Transverse colon (tissue), 4 donors: ENCODE results near the gene RHEX. TPM values are rescaled to one million over a fixed set of nuclear protein-coding genes. Genes with fewer than 3 reads are reported as not detected.

ENCODE experiments used
- DNase-seq: peaks from one replicate; pipeline ENCODE4 v3.0.0-alpha.2; 2019
- H3K27ac ChIP-seq, 4 donors: fragments of 200-600 bp; sonication (generic); 2 replicates each; pipeline ENCODE4 v1.5.1; 2016 to 2018; ENCODE audit warnings: inconsistent platforms in 4 of 4
- H3K27me3 ChIP-seq: fragments of 200-600 bp; sonication (generic); 2 replicates; pipeline ENCODE4 v1.5.1; 2017; ENCODE audit warnings: inconsistent platforms
- H3K36me3 ChIP-seq, 4 donors: fragments of 200-600 bp; sonication (generic); 2 replicates each; pipeline ENCODE4 v1.5.1; 2017 to 2019; ENCODE audit warnings: inconsistent platforms in 4 of 4
- H3K4me1 ChIP-seq, 4 donors: fragments of 200-600 bp; sonication (generic); 2 replicates each; pipeline ENCODE4 v1.5.1; 2017 to 2020; ENCODE audit warnings: inconsistent platforms in 4 of 4
- H3K4me3 ChIP-seq, 4 donors: fragments of 200-600 bp; sonication (generic); 1 replicate in 1 of 4; 2 replicates in 3 of 4; pipeline versions ENCODE4 v1.5.1 to v1.6.1; 2017 to 2019; ENCODE audit warnings: inconsistent platforms in 4 of 4
- H3K9me3 ChIP-seq, 2 donors: fragments of 200-600 bp; sonication (generic); 2 replicates each; pipeline ENCODE4 v1.5.1; 2017 to 2019; ENCODE audit warnings: inconsistent platforms in 2 of 2
- EP300 ChIP-seq: sonication (generic); formaldehyde crosslinking; IDR thresholded peaks from one replicate; pipeline ENCODE4 v1.6.1; 2017; ENCODE audit warnings: antibody characterized with exemption, low read depth
- POLR2A ChIP-seq: fragments of 450-650 bp; IDR thresholded peaks from one replicate; pipeline ENCODE4 v1.6.1; 2016; ENCODE audit warnings: antibody characterized with exemption, mild to moderate bottlenecking, moderate library complexity
- POLR2AphosphoS5 ChIP-seq, 3 donors: sonication (generic); formaldehyde crosslinking; IDR thresholded peaks; one replicate each; pipeline ENCODE4 v1.6.1; 2016; ENCODE audit warnings: antibody characterized with exemption in 3 of 3
- WGBS, 2 donors: methylation state at CpG; one replicate each; pipeline ENCODE4 v1.1.5; 2018; ENCODE audit warnings: low coverage in 1 of 2; 5-methylcytosine and 5-hydroxymethylcytosine counted together
- in situ Hi-C, 4 donors: fragments of 200-750 bp; cut with MboI; loops; one replicate each; pipeline versions ENCODE4 v1.15.0 to v1.15.1; 2017; ENCODE audit warnings: low sequenced_read_pairs in 3 of 4, low pct_ligation_motif_present in 1 of 4, low pct_unique_long_range_greater_than_20kb in 1 of 4
- intact Hi-C: fragments of 100-400 bp; cut with DNase I; formaldehyde crosslinking; loops from one replicate; pipeline ENCODE4 v1.15.1; 2023; ENCODE audit warnings: low total_unique reads
- total RNA-seq, 4 donors: library from RNA; depleted of rRNA; stranded (reverse); fragments of >200 nt; gene quantifications; one replicate each; pipeline ENCODE4 v1.1.0, GENCODE V29; 2016
- TF ChIP-seq, protein P1 (sequence below), 5 experiments: fragments of 200-600 bp in 3 of 5; fragments of 450-650 bp in 2 of 5; sonication (generic) in 3 of 5; IDR thresholded peaks; 1 replicate in 2 of 5; 2 replicates in 3 of 5; pipeline ENCODE4 v1.5.1; 2016 to 2017; ENCODE audit warnings: antibody characterized with exemption in 5 of 5, inconsistent platforms in 3 of 5, mild to moderate bottlenecking in 2 of 5, moderate library complexity in 1 of 5

RHEX gene
- total RNA-seq, 4 donors from 2014 or later: 0.96 to 4.8 TPM; not detected in 2

- intact Hi-C loops (no loop called here), in situ Hi-C loops (loop anchor here (25.0 kb wide), 2 partner anchors 128 to 328 kb away; partner anchors contain the start of gene RAB29 (in 4 of the 4))
- H3K27ac ChIP-seq: no peak overlapping the region
- WGBS, 2 donors: 43 to 49% methylated on average over 4 to 6 of the region's 6 CpGs
- no peaks in the 10 kb centered on the region for H3K36me3 ChIP-seq
- H3K27me3 ChIP-seq: peaks cover 34% of the 10 kb centered on the region
- TF ChIP-seq, protein P1, sequence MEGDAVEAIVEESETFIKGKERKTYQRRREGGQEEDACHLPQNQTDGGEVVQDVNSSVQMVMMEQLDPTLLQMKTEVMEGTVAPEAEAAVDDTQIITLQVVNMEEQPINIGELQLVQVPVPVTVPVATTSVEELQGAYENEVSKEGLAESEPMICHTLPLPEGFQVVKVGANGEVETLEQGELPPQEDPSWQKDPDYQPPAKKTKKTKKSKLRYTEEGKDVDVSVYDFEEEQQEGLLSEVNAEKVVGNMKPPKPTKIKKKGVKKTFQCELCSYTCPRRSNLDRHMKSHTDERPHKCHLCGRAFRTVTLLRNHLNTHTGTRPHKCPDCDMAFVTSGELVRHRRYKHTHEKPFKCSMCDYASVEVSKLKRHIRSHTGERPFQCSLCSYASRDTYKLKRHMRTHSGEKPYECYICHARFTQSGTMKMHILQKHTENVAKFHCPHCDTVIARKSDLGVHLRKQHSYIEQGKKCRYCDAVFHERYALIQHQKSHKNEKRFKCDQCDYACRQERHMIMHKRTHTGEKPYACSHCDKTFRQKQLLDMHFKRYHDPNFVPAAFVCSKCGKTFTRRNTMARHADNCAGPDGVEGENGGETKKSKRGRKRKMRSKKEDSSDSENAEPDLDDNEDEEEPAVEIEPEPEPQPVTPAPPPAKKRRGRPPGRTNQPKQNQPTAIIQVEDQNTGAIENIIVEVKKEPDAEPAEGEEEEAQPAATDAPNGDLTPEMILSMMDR (IDR thresholded peaks at IDR 0.05): no peak
- TF ChIP-seq POLR2A: no peak
- TF ChIP-seq EP300: no peak
- TF ChIP-seq POLR2AphosphoS5 (IDR thresholded peaks at IDR 0.05): no peak
- H3K4me1 ChIP-seq: peaks cover 0 to 17% (median 14%) of the 10 kb centered on the region in 4 donors
- DNase-seq: no peak
- H3K9me3 ChIP-seq: no peaks in the 10 kb centered on the region
- H3K4me3 ChIP-seq: no peak overlapping the region
Observed at GRCh38 chr1:206114692-206115640, 62.0 kb downstream of the RHEX start.

DNA sequence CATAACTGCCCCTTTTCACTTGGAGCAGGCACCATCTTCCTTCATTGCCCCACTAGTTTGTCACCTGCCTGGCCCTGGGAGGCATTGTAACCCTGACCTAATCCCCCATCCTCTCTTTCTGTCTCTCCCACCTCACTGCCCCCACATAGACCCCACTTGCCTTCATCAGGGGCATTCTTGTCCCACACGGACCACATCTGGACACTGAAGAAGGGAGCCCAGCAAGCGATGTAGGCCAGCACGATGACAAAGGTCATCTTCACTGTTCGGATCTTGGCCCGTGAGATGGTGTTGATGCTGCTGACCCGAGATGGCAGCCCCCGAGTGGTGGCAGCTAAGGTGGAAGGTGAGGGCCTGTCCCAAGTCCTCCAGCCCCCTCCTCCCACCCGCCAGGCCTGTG, 62.8 kb downstream of the RHEX start:
- TF ChIP-seq POLR2AphosphoS5 (IDR thresholded peaks at IDR 0.05) (no peak), EP300 (no peak), POLR2A (no peak)
- TF ChIP-seq, protein P1 (IDR thresholded peaks at IDR 0.05): no peak
- H3K27ac ChIP-seq: no peak overlapping the region
- 93 to 98% methylated on average over 3 to 8 of the region's 8 CpGs for WGBS, 2 donors
- peaks cover 42% of the 10 kb centered on the region for H3K27me3 ChIP-seq
- no peak overlapping the region for H3K4me3 ChIP-seq
- H3K4me1 ChIP-seq: peaks cover 0 to 17% (median 14%) of the 10 kb centered on the region in 4 donors
- intact Hi-C loops: no loop called here
- no peaks in the 10 kb centered on the region for H3K9me3 ChIP-seq
- in situ Hi-C loops: loop anchor here (25.0 kb wide), 2 partner anchors 128 to 328 kb away; partner anchors contain the start of gene RAB29 (in 4 of the 4)
- no peak for DNase-seq
- no peaks in the 10 kb centered on the region for H3K36me3 ChIP-seq

DNA sequence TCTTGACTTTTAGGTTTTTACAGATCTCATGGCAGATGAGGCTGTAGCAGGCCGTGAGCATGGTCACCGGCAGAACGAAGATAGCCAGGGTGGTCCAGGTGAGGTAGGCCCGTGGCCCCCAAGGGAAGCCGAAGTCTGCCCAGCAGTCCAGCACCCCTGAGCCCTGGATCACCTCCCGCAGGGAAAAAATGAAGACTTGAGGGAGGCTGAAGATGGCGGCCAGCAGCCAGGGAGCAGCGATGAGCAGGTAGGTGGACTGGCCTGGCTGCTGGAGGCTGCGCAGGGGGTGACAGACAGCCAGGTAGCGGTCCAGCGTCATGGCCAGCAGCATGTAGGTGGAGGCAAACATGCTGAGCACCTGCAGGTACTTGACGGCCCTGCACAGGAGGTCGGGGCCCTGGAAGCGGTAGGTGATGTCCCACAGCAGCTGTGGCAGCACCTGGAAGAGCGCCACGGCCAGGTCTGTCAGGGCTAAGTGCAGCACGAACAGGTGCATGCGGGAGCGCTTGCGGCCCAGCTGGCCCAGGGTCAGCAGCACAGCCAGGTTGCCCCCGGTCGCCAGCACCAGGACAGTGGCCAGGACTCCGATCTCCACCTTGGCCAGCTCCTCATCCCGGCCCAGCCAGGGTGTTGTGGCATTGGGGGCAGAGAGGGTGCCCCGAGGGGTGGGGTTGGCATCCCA, 63.4 kb downstream of the RHEX start:
- H3K4me3 ChIP-seq: no peak overlapping the region

More for the DNA sequence above, 63.4 kb downstream of the RHEX start:
- Histone ChIP-seq H3K4me1 (peaks cover 0 to 17% (median 14%) of the 10 kb centered on the region in 4 donors), H3K27me3 (peaks cover 43% of the 10 kb centered on the region), H3K27ac (no peak overlapping the region), H3K9me3 (peaks cover 4 to 5% of the 10 kb centered on the region in 2 donors), H3K36me3 (no peaks in the 10 kb centered on the region)
- intact Hi-C loops (no loop called here), in situ Hi-C loops (loop anchor here (25.0 kb wide), 2 partner anchors 129 to 329 kb away; partner anchors contain the start of gene RAB29 (in 4 of the 4))
- TF ChIP-seq, protein P1 (IDR thresholded peaks at IDR 0.05): no peak
- TF ChIP-seq POLR2AphosphoS5 (IDR thresholded peaks at IDR 0.05) (no peak), EP300 (no peak), POLR2A (no peak)
- DNase-seq: no peak
- 80 to 87% methylated on average over 4 to 21 of the region's 25 CpGs for WGBS, 2 donors
